GM21717 (cell line): ENCODE measurements around the gene EPHB6.

ENCODE experiments used
- ATAC-seq: cut with Tn5 transposase; IDR thresholded peaks from one replicate; pipeline ENCODE4 v1.9.1; 2021; ENCODE audit warnings: mild to moderate bottlenecking, moderate library complexity; ENCODE audit not compliant: unreplicated experiment

Gene EPHB6

GRCh38 chr7:142863891-142864685 is 9.2 kb downstream of the EPHB6 start:
- no peak for ATAC-seq

- no peak for ATAC-seq
Observed at GRCh38 chr7:142864980-142865747, 10.3 kb downstream of the EPHB6 start.

- no peak for ATAC-seq
Observed at GRCh38 chr7:142865766-142866165, 10.9 kb downstream of the EPHB6 start.

GRCh38 chr7:142866361-142867096 is 11.7 kb downstream of the EPHB6 start:
- no peak for ATAC-seq

GRCh38 chr7:142867097-142867378 is 12.2 kb downstream of the EPHB6 start:
- ATAC-seq: no peak

- ATAC-seq: no peak
Observed at GRCh38 chr7:142867398-142868187, 12.7 kb downstream of the EPHB6 start.

GRCh38 chr7:142868188-142868985 is 13.5 kb downstream of the EPHB6 start:
- no peak for ATAC-seq

- no peak for ATAC-seq
Observed at GRCh38 chr7:142868986-142869415, 14.1 kb downstream of the EPHB6 start.

- ATAC-seq: no peak
Observed at GRCh38 chr7:142869434-142869833, 14.6 kb downstream of the EPHB6 start.

- ATAC-seq: no peak
Observed at GRCh38 chr7:142870147-142870559, 15.3 kb downstream of the EPHB6 start.

GRCh38 chr7:142870566-142871259 is 15.8 kb downstream of the EPHB6 start:
- ATAC-seq: no peak

GRCh38 chr7:142871260-142872105 is 16.6 kb downstream of the EPHB6 start:
- no peak for ATAC-seq

GRCh38 chr7:142872106-142872675 is 17.3 kb downstream of the EPHB6 start:
- no peak for ATAC-seq

GRCh38 chr7:142873281-142873784 is 18.5 kb downstream of the EPHB6 start:
- no peak for ATAC-seq

GRCh38 chr7:142873871-142874270 is 19.0 kb downstream of the EPHB6 start:
- no peak for ATAC-seq

- ATAC-seq: no peak
Observed at GRCh38 chr7:142874409-142874808, 19.5 kb downstream of the EPHB6 start.

GRCh38 chr7:142874837-142875236 is 20.0 kb downstream of the EPHB6 start:
- no peak for ATAC-seq

GRCh38 chr7:142875456-142875855 is 20.6 kb downstream of the EPHB6 start:
- ATAC-seq: no peak
